Measurements from ENCODE around the gene GMNC. TPM values are rescaled to one million over a fixed set of nuclear protein-coding genes. Genes with fewer than 3 reads are reported as not detected.

The GMNC gene
- total and polyA plus RNA-seq, 2 of the 13 experiments (the other 11 are each of a cell fraction or from before 2014, with no cell fraction given), result not detected

GRCh38 chr3:190807719-190808375 is 54.6 kb downstream of the GMNC start:
- Histone ChIP-seq H3K36me3 (replicated peaks in 1 of 2; ENCODE audit: control insufficient read depth in 1 of 2, insufficient read depth in 2 of 2, low read length in 2 of 2) (no peaks in the 10 kb centered on the region), H3K9me3 (ENCODE audit: low read length) (no peaks in the 10 kb centered on the region), H3K4me3 (replicated peaks in 1 of 3; ENCODE audit: insufficient read depth in 1 of 3, low read depth in 2 of 3, low read length in 3 of 3) (no peak overlapping the region), H3K9ac (ENCODE audit: insufficient read depth, low read depth, low read length) (no peak overlapping the region), H3K4me2 (ENCODE audit: low read depth, low read length) (no peak overlapping the region), H3K27me3 (ENCODE audit: control insufficient read depth in 1 of 2, insufficient read depth in 2 of 2, low read length in 2 of 2) (no peaks in the 10 kb centered on the region), H3K4me1 (ENCODE audit: insufficient read depth, low read length) (peaks cover 12% of the 10 kb centered on the region), H2AFZ (ENCODE audit: low read length) (no peak overlapping the region), H3K27ac (ENCODE audit: extremely low read length, insufficient read depth, low read length) (no peak overlapping the region), H3K79me2 (ENCODE audit: insufficient read depth, low read length) (no peaks in the 10 kb centered on the region), H4K20me1 (ENCODE audit: insufficient read depth, low read length) (no peaks in the 10 kb centered on the region)
- 11% methylated on average over 4 of the region's 4 CpGs for WGBS (ENCODE audit: low lambda C conversion rate)
- TF ChIP-seq, protein P1, sequence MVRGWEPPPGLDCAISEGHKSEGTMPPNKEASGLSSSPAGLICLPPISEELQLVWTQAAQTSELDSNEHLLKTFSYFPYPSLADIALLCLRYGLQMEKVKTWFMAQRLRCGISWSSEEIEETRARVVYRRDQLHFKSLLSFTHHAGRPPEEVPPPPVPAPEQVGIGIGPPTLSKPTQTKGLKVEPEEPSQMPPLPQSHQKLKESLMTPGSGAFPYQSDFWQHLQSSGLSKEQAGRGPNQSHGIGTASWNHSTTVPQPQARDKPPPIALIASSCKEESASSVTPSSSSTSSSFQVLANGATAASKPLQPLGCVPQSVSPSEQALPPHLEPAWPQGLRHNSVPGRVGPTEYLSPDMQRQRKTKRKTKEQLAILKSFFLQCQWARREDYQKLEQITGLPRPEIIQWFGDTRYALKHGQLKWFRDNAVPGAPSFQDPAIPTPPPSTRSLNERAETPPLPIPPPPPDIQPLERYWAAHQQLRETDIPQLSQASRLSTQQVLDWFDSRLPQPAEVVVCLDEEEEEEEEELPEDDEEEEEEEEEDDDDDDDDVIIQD (CRISPR knock-in tag; IDR thresholded peaks at IDR 0.05; ENCODE audit: low read depth), result no peak
- TF ChIP-seq MXD3 (CRISPR knock-in tag; IDR thresholded peaks at IDR 0.05) (no peak), ZNF234 (CRISPR knock-in tag; conservative IDR thresholded peaks at IDR 0.05) (no peak), MAF1 (CRISPR knock-in tag; IDR thresholded peaks at IDR 0.05; ENCODE audit: borderline replicate concordance) (no peak), NCOA1 (CRISPR knock-in tag; IDR thresholded peaks at IDR 0.05) (no peak), MYC (CRISPR knock-in tag; IDR thresholded peaks at IDR 0.05; ENCODE audit: borderline replicate concordance) (no peak), ZNF577 (CRISPR knock-in tag; IDR thresholded peaks at IDR 0.05; ENCODE audit: borderline replicate concordance, low read depth) (no peak), PCBP2 (optimal IDR thresholded peaks at IDR 0.05; ENCODE audit: low read depth, low read length, poor library complexity, severe bottlenecking) (no peak), MTA1 (CRISPR knock-in tag; IDR thresholded peaks at IDR 0.05; ENCODE audit: borderline replicate concordance) (no peak), HMGXB4 (CRISPR knock-in tag; IDR thresholded peaks at IDR 0.05; ENCODE audit: borderline replicate concordance in 1 of 2, low read depth in 1 of 2) (no peak)
- TF ChIP-seq, protein P2, sequence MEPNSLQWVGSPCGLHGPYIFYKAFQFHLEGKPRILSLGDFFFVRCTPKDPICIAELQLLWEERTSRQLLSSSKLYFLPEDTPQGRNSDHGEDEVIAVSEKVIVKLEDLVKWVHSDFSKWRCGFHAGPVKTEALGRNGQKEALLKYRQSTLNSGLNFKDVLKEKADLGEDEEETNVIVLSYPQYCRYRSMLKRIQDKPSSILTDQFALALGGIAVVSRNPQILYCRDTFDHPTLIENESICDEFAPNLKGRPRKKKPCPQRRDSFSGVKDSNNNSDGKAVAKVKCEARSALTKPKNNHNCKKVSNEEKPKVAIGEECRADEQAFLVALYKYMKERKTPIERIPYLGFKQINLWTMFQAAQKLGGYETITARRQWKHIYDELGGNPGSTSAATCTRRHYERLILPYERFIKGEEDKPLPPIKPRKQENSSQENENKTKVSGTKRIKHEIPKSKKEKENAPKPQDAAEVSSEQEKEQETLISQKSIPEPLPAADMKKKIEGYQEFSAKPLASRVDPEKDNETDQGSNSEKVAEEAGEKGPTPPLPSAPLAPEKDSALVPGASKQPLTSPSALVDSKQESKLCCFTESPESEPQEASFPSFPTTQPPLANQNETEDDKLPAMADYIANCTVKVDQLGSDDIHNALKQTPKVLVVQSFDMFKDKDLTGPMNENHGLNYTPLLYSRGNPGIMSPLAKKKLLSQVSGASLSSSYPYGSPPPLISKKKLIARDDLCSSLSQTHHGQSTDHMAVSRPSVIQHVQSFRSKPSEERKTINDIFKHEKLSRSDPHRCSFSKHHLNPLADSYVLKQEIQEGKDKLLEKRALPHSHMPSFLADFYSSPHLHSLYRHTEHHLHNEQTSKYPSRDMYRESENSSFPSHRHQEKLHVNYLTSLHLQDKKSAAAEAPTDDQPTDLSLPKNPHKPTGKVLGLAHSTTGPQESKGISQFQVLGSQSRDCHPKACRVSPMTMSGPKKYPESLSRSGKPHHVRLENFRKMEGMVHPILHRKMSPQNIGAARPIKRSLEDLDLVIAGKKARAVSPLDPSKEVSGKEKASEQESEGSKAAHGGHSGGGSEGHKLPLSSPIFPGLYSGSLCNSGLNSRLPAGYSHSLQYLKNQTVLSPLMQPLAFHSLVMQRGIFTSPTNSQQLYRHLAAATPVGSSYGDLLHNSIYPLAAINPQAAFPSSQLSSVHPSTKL (CRISPR knock-in tag; IDR thresholded peaks at IDR 0.05), result no peak
- TF ChIP-seq, protein P3, sequence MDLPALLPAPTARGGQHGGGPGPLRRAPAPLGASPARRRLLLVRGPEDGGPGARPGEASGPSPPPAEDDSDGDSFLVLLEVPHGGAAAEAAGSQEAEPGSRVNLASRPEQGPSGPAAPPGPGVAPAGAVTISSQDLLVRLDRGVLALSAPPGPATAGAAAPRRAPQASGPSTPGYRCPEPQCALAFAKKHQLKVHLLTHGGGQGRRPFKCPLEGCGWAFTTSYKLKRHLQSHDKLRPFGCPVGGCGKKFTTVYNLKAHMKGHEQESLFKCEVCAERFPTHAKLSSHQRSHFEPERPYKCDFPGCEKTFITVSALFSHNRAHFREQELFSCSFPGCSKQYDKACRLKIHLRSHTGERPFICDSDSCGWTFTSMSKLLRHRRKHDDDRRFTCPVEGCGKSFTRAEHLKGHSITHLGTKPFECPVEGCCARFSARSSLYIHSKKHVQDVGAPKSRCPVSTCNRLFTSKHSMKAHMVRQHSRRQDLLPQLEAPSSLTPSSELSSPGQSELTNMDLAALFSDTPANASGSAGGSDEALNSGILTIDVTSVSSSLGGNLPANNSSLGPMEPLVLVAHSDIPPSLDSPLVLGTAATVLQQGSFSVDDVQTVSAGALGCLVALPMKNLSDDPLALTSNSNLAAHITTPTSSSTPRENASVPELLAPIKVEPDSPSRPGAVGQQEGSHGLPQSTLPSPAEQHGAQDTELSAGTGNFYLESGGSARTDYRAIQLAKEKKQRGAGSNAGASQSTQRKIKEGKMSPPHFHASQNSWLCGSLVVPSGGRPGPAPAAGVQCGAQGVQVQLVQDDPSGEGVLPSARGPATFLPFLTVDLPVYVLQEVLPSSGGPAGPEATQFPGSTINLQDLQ (CRISPR knock-in tag; IDR thresholded peaks at IDR 0.05), result no peak
- in situ Hi-C loops (cut with HindIII; ENCODE audit: extremely low pct_ligation_motif_present, low pct_unique_long_range_greater_than_20kb) (no loop called here), intact Hi-C loops (cut with micrococcal nuclease; ENCODE audit: unreplicated experiment) (no loop called here)
- ATAC-seq (no peak), FAIRE-seq (no peak), DNase-seq (ENCODE audit: low spot score) (peak; percentile 2)
- POLR2A ChIA-PET, result no interaction called here
- no TSS peak for BruUV-seq (replicated peaks)
- CTCF ChIA-PET (ENCODE audit: low intra/inter-chr PET ratio, low total read pairs), result no interaction called here

Measured in HepG2 (cell line).